HG03565 (cell line): ENCODE results near the gene INPP4B.
"Not testable (repeated sequence)": the region's sequence is repeated elsewhere in the genome, so short reads cannot be mapped to it uniquely, and the experiment has no call there.

ENCODE experiments used
- ATAC-seq: cut with Tn5 transposase; IDR thresholded peaks from one replicate; pipeline ENCODE4 v1.9.1; 2021; ENCODE audit warnings: mild to moderate bottlenecking, moderate library complexity; ENCODE audit not compliant: unreplicated experiment

Gene INPP4B

GRCh38 chr4:142112451-142112850, 733.6 kb downstream of the INPP4B start:
- no peak for ATAC-seq

GRCh38 chr4:142110136-142110535, 736.0 kb downstream of the INPP4B start:
- no peak for ATAC-seq

- ATAC-seq, result no peak
Measured at GRCh38 chr4:142104041-142104440, 742.1 kb downstream of the INPP4B start.

GRCh38 chr4:142101401-142101800, 744.7 kb downstream of the INPP4B start:
- no peak for ATAC-seq

GRCh38 chr4:142100941-142101340, 745.2 kb downstream of the INPP4B start:
- ATAC-seq, result no peak

GRCh38 chr4:142098900-142099545, 747.1 kb downstream of the INPP4B start:
- ATAC-seq, result no peak

GRCh38 chr4:142098380-142098779, 747.7 kb downstream of the INPP4B start:
- no peak for ATAC-seq

GRCh38 chr4:142097015-142097414, 749.1 kb downstream of the INPP4B start:
- no peak for ATAC-seq

GRCh38 chr4:142095886-142096605, 750.1 kb downstream of the INPP4B start:
- ATAC-seq, result no peak

GRCh38 chr4:142092941-142093340, 753.2 kb downstream of the INPP4B start:
- ATAC-seq, result no peak

GRCh38 chr4:142091691-142092182, 754.4 kb downstream of the INPP4B start:
- ATAC-seq, result no peak

- ATAC-seq, result no peak
Measured at GRCh38 chr4:142091085-142091513, 755.0 kb downstream of the INPP4B start.

- no peak for ATAC-seq
Measured at GRCh38 chr4:142088906-142089305, 757.2 kb downstream of the INPP4B start.

GRCh38 chr4:142085513-142086292, 760.4 kb downstream of the INPP4B start:
- ATAC-seq, result no peak

GRCh38 chr4:142083264-142083663, 762.8 kb downstream of the INPP4B start:
- ATAC-seq, result no peak

- ATAC-seq, result no peak
Measured at GRCh38 chr4:142081025-142081424, 765.1 kb downstream of the INPP4B start.

GRCh38 chr4:142079959-142080358, 766.1 kb downstream of the INPP4B start:
- no peak for ATAC-seq

GRCh38 chr4:142077048-142077447, 769.1 kb downstream of the INPP4B start:
- no peak for ATAC-seq

- ATAC-seq, result not testable (repeated sequence)
Measured at GRCh38 chr4:142068304-142068703, 777.8 kb downstream of the INPP4B start.

GRCh38 chr4:142066562-142066961, 779.5 kb downstream of the INPP4B start:
- not testable (repeated sequence) for ATAC-seq

- no peak for ATAC-seq
Measured at GRCh38 chr4:142065086-142065647, 780.9 kb downstream of the INPP4B start.
